PC-3 (cell line): ENCODE results near the gene PLPPR1. TPM values are rescaled to one million over a fixed set of nuclear protein-coding genes. Genes with fewer than 3 reads are reported as not detected.

ENCODE experiments used
- ATAC-seq: fragments of 200-7000 bp; cut with Tn5 transposase; 2 replicates; pipeline ENCODE4 v1.9.1; 2020; ENCODE audit warnings: mild to moderate bottlenecking, moderate library complexity
- BruUV-seq: library from RNA; stranded (reverse); fragments of 400-500 nt; replicated peaks from 2 replicates; lab custom pipeline; 2021; lab: Mats Ljungman, UMichigan
- CTCF ChIA-PET: fragments of 300-600 bp; sonication (Branson Sonifier 250); formaldehyde crosslinking; loops from one replicate; lab custom pipeline; 2022; ENCODE audit warnings: antibody characterized with exemption; lab: Charles Lee
- POLR2A ChIA-PET: fragments of 300-600 bp; sonication (Branson Sonifier 250); formaldehyde crosslinking; loops from one replicate; lab custom pipeline; 2022; ENCODE audit warnings: antibody characterized with exemption; ENCODE audit not compliant: unreplicated experiment; lab: Charles Lee
- DNase-seq: peaks from one replicate; pipeline ENCODE4 v3.0.0-alpha.2; 2015
- H2AFZ ChIP-seq: fragments of 300-600 bp; sonication (generic); 2 replicates; pipeline ENCODE4 v1.6.0; 2016; ENCODE audit warnings: antibody characterized with exemption, low read length
- H3F3A ChIP-seq: fragments of 300-600 bp; sonication (generic); one replicate; pipeline ENCODE4 v1.6.0; 2017; ENCODE audit warnings: antibody characterized with exemption, low read length, control low read depth, mild to moderate bottlenecking; ENCODE audit not compliant: unreplicated experiment
- H3K27ac ChIP-seq: fragments of 300-600 bp; sonication (generic); 2 replicates; pipeline ENCODE4 v1.5.1; 2016; ENCODE audit warnings: mild to moderate bottlenecking, low read length
- H3K27me3 ChIP-seq: fragments of 300-600 bp; sonication (generic); 2 replicates; pipeline ENCODE4 v1.6.1; 2016; ENCODE audit warnings: low read length, mixed read lengths
- H3K36me3 ChIP-seq: fragments of 300-600 bp; sonication (generic); 2 replicates; pipeline ENCODE4 v1.6.1; 2016; ENCODE audit warnings: low read depth, mixed run types, low read length, mixed read lengths
- H3K4me1 ChIP-seq: fragments of 300-600 bp; sonication (generic); 2 replicates; pipeline ENCODE4 v1.5.1; 2016; ENCODE audit warnings: low read length; ENCODE audit not compliant: insufficient read depth
- H3K4me2 ChIP-seq: fragments of 300-600 bp; sonication (generic); 2 replicates; pipeline ENCODE4 v1.6.0; 2016; ENCODE audit warnings: low read length
- H3K4me3 ChIP-seq: fragments of 300-600 bp; sonication (generic); 2 replicates; pipeline ENCODE4 v1.5.1; 2016; ENCODE audit warnings: mild to moderate bottlenecking, low read length, mixed read lengths
- H3K79me2 ChIP-seq: fragments of 300-600 bp; sonication (generic); 2 replicates; pipeline ENCODE4 v1.6.1; 2017; ENCODE audit warnings: low read length, mixed read lengths
- H3K9ac ChIP-seq: fragments of 300-600 bp; sonication (generic); 2 replicates; pipeline ENCODE4 v1.6.0; 2016; ENCODE audit warnings: mild to moderate bottlenecking, low read length
- H3K9me2 ChIP-seq: fragments of 300-600 bp; sonication (generic); replicated peaks from 2 replicates; pipeline ENCODE4 v1.6.1; 2016; ENCODE audit warnings: mixed run types, low read length, mixed read lengths
- H3K9me3 ChIP-seq: fragments of 300-600 bp; sonication (generic); 2 replicates; pipeline ENCODE4 v1.6.1; 2016; ENCODE audit warnings: low read length, mixed read lengths
- H4K20me1 ChIP-seq: fragments of 300-600 bp; sonication (generic); 2 replicates; pipeline ENCODE4 v1.6.1; 2016; ENCODE audit warnings: low read length, mixed read lengths
- CTCF ChIP-seq: fragments of 300-600 bp; sonication (generic); conservative IDR thresholded peaks from 2 replicates; pipeline ENCODE4 v1.5.1; 2017; ENCODE audit warnings: antibody characterized with exemption, low read depth, mild to moderate bottlenecking, low read length
- EZH2 ChIP-seq: fragments of 300-600 bp; sonication (generic); IDR thresholded peaks from one replicate; pipeline ENCODE4 v1.6.1; 2017; ENCODE audit warnings: antibody characterized with exemption, mild to moderate bottlenecking, low read length; ENCODE audit not compliant: unreplicated experiment
- EZH2phosphoT487 ChIP-seq: fragments of 300-600 bp; sonication (generic); IDR thresholded peaks from 2 replicates; pipeline ENCODE4 v1.6.1; 2018; ENCODE audit warnings: mild to moderate bottlenecking, antibody characterized with exemption, low read length, borderline replicate concordance
- intact Hi-C: fragments of 100-400 bp; cut with micrococcal nuclease; formaldehyde crosslinking; loops from 2 replicates; pipeline ENCODE4 v1.9.0; 2023
- total RNA-seq: library from RNA; depleted of rRNA; stranded (reverse); fragments of >200 nt; gene quantifications from 2 replicates; pipeline ENCODE4 v1.2.3, GENCODE V29; 2014

PLPPR1 gene
- total RNA-seq, 1 experiment from 2014 or later, result not detected

- no TSS peak for BruUV-seq
- Histone ChIP-seq H3K4me2 (no peak overlapping the region), H3K27ac (no peak overlapping the region), H3F3A (no peaks in the 10 kb centered on the region), H3K4me1 (no peaks in the 10 kb centered on the region), H3K79me2 (no peaks in the 10 kb centered on the region), H2AFZ (no peak overlapping the region), H3K4me3 (no peak overlapping the region), H3K27me3 (0 out of 2 replicates have a peak, but pooled peaks cover 5% of the 10 kb centered on the region), H3K9me3 (no peaks in the 10 kb centered on the region), H4K20me1 (no peaks in the 10 kb centered on the region), H3K9me2 (no peaks in the 10 kb centered on the region), H3K9ac (no peak overlapping the region), H3K36me3 (no peaks in the 10 kb centered on the region)
- no peak for DNase-seq
- intact Hi-C loops, result loop anchor here (5.0 kb wide), 1 partner anchor 600 kb away; no protein-coding TSS in a partner anchor
- no peak for TF ChIP-seq EZH2
- TF ChIP-seq CTCF, result no peak
- TF ChIP-seq EZH2phosphoT487, result no peak
- ChIA-PET POLR2A (no interaction called here), CTCF (interaction anchor here (2.7 kb wide), 1 partner anchor 711 kb away, joined by 33 read pairs; no protein-coding TSS in a partner anchor)
- no peak for ATAC-seq
Observed at GRCh38 chr9:101312661-101313060, 284.1 kb downstream of the PLPPR1 start.

GRCh38 chr9:101315112-101315450, 286.6 kb downstream of the PLPPR1 start:
- POLR2A ChIA-PET, result no interaction called here
- no peak overlapping the region for H3K4me2 ChIP-seq

More at GRCh38 chr9:101315112-101315450, 286.6 kb downstream of the PLPPR1 start:
- Histone ChIP-seq H3K9me2 (no peaks in the 10 kb centered on the region), H3K36me3 (no peaks in the 10 kb centered on the region), H4K20me1 (no peaks in the 10 kb centered on the region), H3K4me3 (no peak overlapping the region), H3K27ac (no peak overlapping the region), H3K9me3 (no peaks in the 10 kb centered on the region), H3F3A (no peaks in the 10 kb centered on the region), H3K79me2 (no peaks in the 10 kb centered on the region), H2AFZ (no peak overlapping the region), H3K9ac (no peak overlapping the region), H3K4me1 (no peaks in the 10 kb centered on the region), H3K27me3 (0 out of 2 replicates have a peak, but pooled peaks cover 5% of the 10 kb centered on the region)
- CTCF ChIA-PET, result no interaction called here
- intact Hi-C loops, result no loop called here
- DNase-seq (no peak), ATAC-seq (no peak)
- no peak for TF ChIP-seq EZH2
- no peak for TF ChIP-seq EZH2phosphoT487
- no peak for TF ChIP-seq CTCF
- no TSS peak for BruUV-seq
